Type B pancreatic cell (in vitro differentiated cells): ENCODE measurements around the gene ALKBH4. TPM values are rescaled to one million over a fixed set of nuclear protein-coding genes. Genes with fewer than 3 reads are reported as not detected.

Source experiments
- DNase-seq: peaks from one replicate; pipeline ENCODE4 v3.0.0; 2021; ENCODE audit warnings: mixed read lengths; ENCODE audit not compliant: unreplicated experiment; ENCODE audit errors: extremely low spot score
- H3K27ac Mint-ChIP-seq: 2 replicates; pipeline ENCODE4 v1.8.0; 2021; ENCODE audit warnings: mild to moderate bottlenecking, mixed read lengths
- H3K27me3 Mint-ChIP-seq: 2 replicates; pipeline ENCODE4 v1.8.0; 2021; ENCODE audit warnings: mixed read lengths
- H3K36me3 Mint-ChIP-seq: 2 replicates; pipeline ENCODE4 v1.8.0; 2021; ENCODE audit warnings: mixed read lengths
- H3K4me1 Mint-ChIP-seq: one replicate; pipeline ENCODE4 v1.8.0; 2021; ENCODE audit warnings: mixed read lengths; ENCODE audit not compliant: unreplicated experiment
- H3K4me3 Mint-ChIP-seq: 2 replicates; pipeline ENCODE4 v1.8.0; 2021; ENCODE audit warnings: mild to moderate bottlenecking, mixed read lengths
- H3K9me3 Mint-ChIP-seq: 2 replicates; pipeline ENCODE4 v1.8.0; 2021; ENCODE audit warnings: mixed read lengths
- total RNA-seq: library from RNA; stranded (reverse); gene quantifications from 2 replicates; pipeline ENCODE4 v1.2.1, GENCODE V29; 2021; ENCODE audit warnings: low replicate concordance
- TF ChIP-seq, protein P1 (sequence below): fragments of 200-600 bp; sonication (generic); conservative IDR thresholded peaks from 2 replicates; pipeline ENCODE4 v1.5.0; 2021; ENCODE audit warnings: antibody characterized with exemption, mild to moderate bottlenecking

The ALKBH4 gene
- total RNA-seq, 1 donor from 2014 or later: 13.3 TPM

- Mint-ChIP-seq H3K27me3 (no peaks in the 10 kb centered on the region), H3K9me3 (no peaks in the 10 kb centered on the region), H3K4me3 (no peak overlapping the region), H3K36me3 (peaks cover 11% of the 10 kb centered on the region), H3K27ac (no peak overlapping the region), H3K4me1 (no peaks in the 10 kb centered on the region)
- no peak for DNase-seq
- TF ChIP-seq, protein P1, sequence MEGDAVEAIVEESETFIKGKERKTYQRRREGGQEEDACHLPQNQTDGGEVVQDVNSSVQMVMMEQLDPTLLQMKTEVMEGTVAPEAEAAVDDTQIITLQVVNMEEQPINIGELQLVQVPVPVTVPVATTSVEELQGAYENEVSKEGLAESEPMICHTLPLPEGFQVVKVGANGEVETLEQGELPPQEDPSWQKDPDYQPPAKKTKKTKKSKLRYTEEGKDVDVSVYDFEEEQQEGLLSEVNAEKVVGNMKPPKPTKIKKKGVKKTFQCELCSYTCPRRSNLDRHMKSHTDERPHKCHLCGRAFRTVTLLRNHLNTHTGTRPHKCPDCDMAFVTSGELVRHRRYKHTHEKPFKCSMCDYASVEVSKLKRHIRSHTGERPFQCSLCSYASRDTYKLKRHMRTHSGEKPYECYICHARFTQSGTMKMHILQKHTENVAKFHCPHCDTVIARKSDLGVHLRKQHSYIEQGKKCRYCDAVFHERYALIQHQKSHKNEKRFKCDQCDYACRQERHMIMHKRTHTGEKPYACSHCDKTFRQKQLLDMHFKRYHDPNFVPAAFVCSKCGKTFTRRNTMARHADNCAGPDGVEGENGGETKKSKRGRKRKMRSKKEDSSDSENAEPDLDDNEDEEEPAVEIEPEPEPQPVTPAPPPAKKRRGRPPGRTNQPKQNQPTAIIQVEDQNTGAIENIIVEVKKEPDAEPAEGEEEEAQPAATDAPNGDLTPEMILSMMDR: no peak
These were observed 40.5 kb downstream of the ALKBH4 start for GRCh38 chr7:102424129-102424551.

GRCh38 chr7:102421706-102422240 lies 42.9 kb downstream of the ALKBH4 start:
- Mint-ChIP-seq H3K36me3 (peaks cover 15% of the 10 kb centered on the region), H3K4me3 (no peak overlapping the region), H3K27me3 (no peaks in the 10 kb centered on the region), H3K4me1 (no peaks in the 10 kb centered on the region), H3K27ac (no peak overlapping the region), H3K9me3 (no peaks in the 10 kb centered on the region)
- no peak for DNase-seq
- TF ChIP-seq, protein P1: no peak

- TF ChIP-seq, protein P1: no peak
- Mint-ChIP-seq H3K27ac (no peak overlapping the region), H3K4me1 (no peaks in the 10 kb centered on the region), H3K4me3 (no peak overlapping the region), H3K27me3 (no peaks in the 10 kb centered on the region), H3K36me3 (peaks cover 21% of the 10 kb centered on the region), H3K9me3 (no peaks in the 10 kb centered on the region)
- DNase-seq: no peak
These were observed 46.1 kb downstream of the ALKBH4 start for GRCh38 chr7:102418592-102418991.

DNA sequence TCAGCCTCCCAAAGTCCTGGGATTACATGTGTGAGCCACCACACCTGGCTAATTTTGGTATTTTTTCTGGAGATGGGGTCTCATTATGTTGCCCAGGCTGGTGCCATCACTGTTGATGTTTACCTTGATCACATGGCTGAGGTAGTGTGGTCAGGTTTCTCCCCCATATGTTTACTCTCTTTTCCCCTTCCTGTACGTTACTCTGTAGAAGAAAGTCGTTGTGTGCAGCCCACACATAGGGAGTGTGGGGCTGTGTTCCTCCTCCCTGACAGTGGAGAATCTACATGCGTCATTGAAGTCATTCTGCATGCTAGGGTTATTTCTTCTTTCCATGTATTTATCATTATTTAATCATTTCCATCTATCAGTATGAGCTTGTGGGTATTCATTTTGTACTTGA lies 47.6 kb downstream of the ALKBH4 start:
- no peaks in the 10 kb centered on the region for H3K27me3 Mint-ChIP-seq
- H3K36me3 Mint-ChIP-seq: peaks cover 21% of the 10 kb centered on the region
- H3K4me3 Mint-ChIP-seq: no peak overlapping the region
- H3K27ac Mint-ChIP-seq: no peak overlapping the region
- TF ChIP-seq, protein P1: no peak
- H3K9me3 Mint-ChIP-seq: no peaks in the 10 kb centered on the region
- DNase-seq: no peak
- H3K4me1 Mint-ChIP-seq: no peaks in the 10 kb centered on the region

DNA sequence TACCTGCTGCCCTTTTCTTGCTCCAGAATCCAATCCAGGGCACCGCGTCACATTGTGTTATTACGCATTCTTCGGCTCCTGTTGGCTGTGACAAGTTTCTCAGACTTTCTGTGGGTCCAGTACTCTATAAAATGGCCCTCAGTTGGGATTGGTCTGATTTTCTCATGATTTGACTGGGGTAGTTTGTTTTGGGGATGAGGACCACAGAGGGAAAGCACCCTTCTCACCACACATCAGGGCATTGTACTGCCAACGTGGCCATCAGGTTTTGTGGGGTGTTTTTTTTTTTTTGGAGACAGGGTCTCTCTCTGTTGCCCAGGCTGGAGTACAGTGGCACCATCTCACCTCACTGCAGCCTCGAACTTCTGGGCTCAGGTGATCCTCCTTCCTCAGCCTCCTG lies 48.3 kb downstream of the ALKBH4 start:
- Mint-ChIP-seq H3K4me1 (no peaks in the 10 kb centered on the region), H3K9me3 (no peaks in the 10 kb centered on the region), H3K27ac (no peak overlapping the region), H3K36me3 (peaks cover 21% of the 10 kb centered on the region), H3K4me3 (no peak overlapping the region), H3K27me3 (no peaks in the 10 kb centered on the region)
- DNase-seq: no peak
- TF ChIP-seq, protein P1: no peak
